K562 (cell line): ENCODE data around the gene ZNF318. TPM values are rescaled to one million over a fixed set of nuclear protein-coding genes. Genes with fewer than 3 reads are reported as not detected.

ENCODE experiments used
- HDAC8 ChIP-seq: fragments of 450-650 bp; IDR thresholded peaks from 2 replicates; pipeline ENCODE4 v1.6.1; 2016; ENCODE audit warnings: mild to moderate bottlenecking, missing genetic modification characterization, moderate library complexity, missing compliant biosample characterization
- HNRNPLL ChIP-seq: fragments of 200-400 bp; formaldehyde crosslinking; IDR thresholded peaks from 2 replicates; pipeline ENCODE4 v1.6.1; 2017; ENCODE audit warnings: low read length, low read depth, mild to moderate bottlenecking; ENCODE audit not compliant: poor library complexity, severe bottlenecking
- HOXB6 ChIP-seq: fragments of 250-450 bp; sonication (Bioruptor Pico); IDR thresholded peaks from 2 replicates; pipeline ENCODE4 v1.5.1; 2022; ENCODE audit warnings: mild to moderate bottlenecking, borderline replicate concordance
- L3MBTL2 ChIP-seq: fragments of 450-650 bp; IDR thresholded peaks from 2 replicates; pipeline ENCODE4 v1.6.1; 2016; ENCODE audit warnings: mild to moderate bottlenecking, moderate library complexity
- LCOR ChIP-seq: sonication (generic); formaldehyde crosslinking; IDR thresholded peaks from 2 replicates; pipeline ENCODE4 v1.8.0; 2022; ENCODE audit warnings: mild to moderate bottlenecking, missing genetic modification reagents
- MYBL2 ChIP-seq, 2 experiments: fragments of 450-650 bp in 1 of 2; sonication (generic) in 1 of 2; formaldehyde crosslinking in 1 of 2; IDR thresholded peaks; 2 replicates each; pipeline versions ENCODE4 v1.6.1 to v1.8.1; 2017 to 2022; ENCODE audit warnings: borderline replicate concordance in 1 of 2, inconsistent platforms in 1 of 2, low read depth in 1 of 2, mild to moderate bottlenecking in 1 of 2, missing genetic modification reagents in 1 of 2, moderate library complexity in 1 of 2
- NCOA4 ChIP-seq: fragments of 450-650 bp; IDR thresholded peaks from 2 replicates; pipeline ENCODE4 v1.6.1; 2018; ENCODE audit warnings: mild to moderate bottlenecking; ENCODE audit not compliant: partially characterized antibody
- RBM39 ChIP-seq: fragments of 200-400 bp; formaldehyde crosslinking; optimal IDR thresholded peaks from 2 replicates; pipeline ENCODE3; 2018; ENCODE audit warnings: low read depth, low read length
- SAFB ChIP-seq: fragments of 200-400 bp; formaldehyde crosslinking; IDR thresholded peaks from 2 replicates; pipeline ENCODE4 v1.6.1; 2017; ENCODE audit warnings: low read depth, low read length, borderline replicate concordance
- SIN3A ChIP-seq, 2 experiments: fragments of 150-350 bp in 1 of 2; IDR thresholded peaks; 2 replicates each; pipeline ENCODE4 v1.6.1; 2011 to 2016; ENCODE audit warnings: borderline replicate concordance in 2 of 2, low read depth in 2 of 2, low read length in 2 of 2, mild to moderate bottlenecking in 2 of 2, moderate library complexity in 2 of 2; ENCODE audit not compliant: control insufficient read depth in 1 of 2
- TCF3 ChIP-seq: sonication (generic); formaldehyde crosslinking; IDR thresholded peaks from 2 replicates; pipeline ENCODE4 v1.4.0; 2020; ENCODE audit warnings: mild to moderate bottlenecking, missing genetic modification reagents
- ZFPM2 ChIP-seq: fragments of 250-450 bp; sonication (Bioruptor Pico); IDR thresholded peaks from 2 replicates; pipeline ENCODE4 v1.5.1; 2022; ENCODE audit warnings: mild to moderate bottlenecking
- ZNF197 ChIP-seq: fragments of 200-800 bp; sonication (Bioruptor generic); IDR thresholded peaks from 2 replicates; pipeline ENCODE4 v1.6.1; 2016; ENCODE audit warnings: low read depth, missing genetic modification characterization, missing compliant biosample characterization
- ZNF274 ChIP-seq: IDR thresholded peaks from 2 replicates; pipeline ENCODE4 v1.6.1; 2011; ENCODE audit warnings: low read depth, mild to moderate bottlenecking, low read length, moderate library complexity, borderline replicate concordance
- ZNF408 ChIP-seq: fragments of 250-450 bp; sonication (Bioruptor Pico); IDR thresholded peaks from 2 replicates; pipeline ENCODE4 v1.4.0; 2020; ENCODE audit warnings: low read depth, mild to moderate bottlenecking, moderate library complexity
- ZNF592 ChIP-seq: fragments of 450-650 bp; IDR thresholded peaks from 2 replicates; pipeline ENCODE4 v1.6.1; 2017; ENCODE audit warnings: antibody characterized with exemption, mild to moderate bottlenecking
- polyA plus RNA-seq, 8 experiments: library from polyadenylated mRNA; depleted of rRNA in 4 of 8; stranded (reverse) in 5 of 8; unstranded in 3 of 8; fragments of >200 nt; fragmentation: Nextera tagmentation in 2 of 8; fragmentation: Illumina TruSeq in 1 of 8; extraction: Ambion mirVana in 2 of 8; extraction: Trizol in 1 of 8; gene quantifications; 2 replicates each; pipeline versions ENCODE4 v1.2.1 to v1.2.3, GENCODE V29; 2011 to 2014; ENCODE audit warnings: inconsistent platforms in 1 of 8, missing spikeins in 1 of 8
- total RNA-seq, 7 experiments: library from RNA; depleted of rRNA in 6 of 7; stranded (reverse); fragments of >200 nt in 6 of 7; fragmentation: Illumina TruSeq in 2 of 7; extraction: Trizol in 2 of 7; gene quantifications; 2 replicates each; pipeline versions ENCODE4 v1.2.1 to v1.2.3, GENCODE V29; 2011 to 2021; ENCODE audit warnings: low replicate concordance in 1 of 7
- TF ChIP-seq, protein P1 (sequence below): fragments of 200-800 bp; sonication (Bioruptor generic); IDR thresholded peaks from 2 replicates; pipeline ENCODE4 v1.6.1; 2016; ENCODE audit warnings: missing genetic modification characterization, missing compliant biosample characterization

The ZNF318 gene
- total and polyA plus RNA-seq, 9 of the 15 experiments (the other 6 are each of a cell fraction or from before 2014, with no cell fraction given) = 3.2 to 19.0 (median 9.2) TPM

GRCh38 chr6:43308101-43308989 is 61.1 kb downstream of the ZNF318 start, which contains the start of gene CRIP3 (continued):
- TF ChIP-seq HNRNPLL (peak; percentile 48), HOXB6 (CRISPR knock-in tag) (no peak), L3MBTL2 (0 out of 2 replicates have a peak, but pooled peaks have one; percentile 30), RBM39 (no peak), ZNF274 (no peak), HDAC8 (tag) (no peak), LCOR (CRISPR knock-in tag) (peak; percentile 71; the same call in 1 of the 2 replicates), ZNF408 (CRISPR knock-in tag) (no peak), ZNF592 (no peak), NCOA4 (no peak), MYBL2 (IDR thresholded peaks at IDR 0.05; ENCODE audit: low read depth) (no peak), MYBL2 (CRISPR knock-in tag; IDR thresholded peaks at IDR 0.05; ENCODE audit: borderline replicate concordance) (no peak), ZNF197 (CRISPR knock-in tag) (no peak), SAFB (no peak), TCF3 (CRISPR knock-in tag) (no peak), ZFPM2 (CRISPR knock-in tag) (no peak), SIN3A (IDR thresholded peaks at IDR 0.05; ENCODE audit: borderline replicate concordance in 2 of 2, control insufficient read depth in 1 of 2, low read depth in 2 of 2, low read length in 2 of 2) (no peak)
- TF ChIP-seq, protein P1, sequence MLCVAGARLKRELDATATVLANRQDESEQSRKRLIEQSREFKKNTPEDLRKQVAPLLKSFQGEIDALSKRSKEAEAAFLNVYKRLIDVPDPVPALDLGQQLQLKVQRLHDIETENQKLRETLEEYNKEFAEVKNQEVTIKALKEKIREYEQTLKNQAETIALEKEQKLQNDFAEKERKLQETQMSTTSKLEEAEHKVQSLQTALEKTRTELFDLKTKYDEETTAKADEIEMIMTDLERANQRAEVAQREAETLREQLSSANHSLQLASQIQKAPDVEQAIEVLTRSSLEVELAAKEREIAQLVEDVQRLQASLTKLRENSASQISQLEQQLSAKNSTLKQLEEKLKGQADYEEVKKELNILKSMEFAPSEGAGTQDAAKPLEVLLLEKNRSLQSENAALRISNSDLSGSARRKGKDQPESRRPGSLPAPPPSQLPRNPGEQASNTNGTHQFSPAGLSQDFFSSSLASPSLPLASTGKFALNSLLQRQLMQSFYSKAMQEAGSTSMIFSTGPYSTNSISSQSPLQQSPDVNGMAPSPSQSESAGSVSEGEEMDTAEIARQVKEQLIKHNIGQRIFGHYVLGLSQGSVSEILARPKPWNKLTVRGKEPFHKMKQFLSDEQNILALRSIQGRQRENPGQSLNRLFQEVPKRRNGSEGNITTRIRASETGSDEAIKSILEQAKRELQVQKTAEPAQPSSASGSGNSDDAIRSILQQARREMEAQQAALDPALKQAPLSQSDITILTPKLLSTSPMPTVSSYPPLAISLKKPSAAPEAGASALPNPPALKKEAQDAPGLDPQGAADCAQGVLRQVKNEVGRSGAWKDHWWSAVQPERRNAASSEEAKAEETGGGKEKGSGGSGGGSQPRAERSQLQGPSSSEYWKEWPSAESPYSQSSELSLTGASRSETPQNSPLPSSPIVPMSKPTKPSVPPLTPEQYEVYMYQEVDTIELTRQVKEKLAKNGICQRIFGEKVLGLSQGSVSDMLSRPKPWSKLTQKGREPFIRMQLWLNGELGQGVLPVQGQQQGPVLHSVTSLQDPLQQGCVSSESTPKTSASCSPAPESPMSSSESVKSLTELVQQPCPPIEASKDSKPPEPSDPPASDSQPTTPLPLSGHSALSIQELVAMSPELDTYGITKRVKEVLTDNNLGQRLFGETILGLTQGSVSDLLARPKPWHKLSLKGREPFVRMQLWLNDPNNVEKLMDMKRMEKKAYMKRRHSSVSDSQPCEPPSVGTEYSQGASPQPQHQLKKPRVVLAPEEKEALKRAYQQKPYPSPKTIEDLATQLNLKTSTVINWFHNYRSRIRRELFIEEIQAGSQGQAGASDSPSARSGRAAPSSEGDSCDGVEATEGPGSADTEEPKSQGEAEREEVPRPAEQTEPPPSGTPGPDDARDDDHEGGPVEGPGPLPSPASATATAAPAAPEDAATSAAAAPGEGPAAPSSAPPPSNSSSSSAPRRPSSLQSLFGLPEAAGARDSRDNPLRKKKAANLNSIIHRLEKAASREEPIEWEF (CRISPR knock-in tag) = no peak
